Measurements from ENCODE around the gene RUFY2.
"Not testable (repeated sequence)": the region's sequence is repeated elsewhere in the genome, so short reads cannot be mapped to it uniquely, and the experiment has no call there.

The RUFY2 gene

GRCh38 chr10:68327889-68328786 is 78.9 kb downstream of the RUFY2 start:
- DNase-seq (ENCODE audit: low read depth), result no peak

- DNase-seq (ENCODE audit: low read depth), result not testable (repeated sequence)
Measured at GRCh38 chr10:68324396-68324795, 82.7 kb downstream of the RUFY2 start.

- DNase-seq (ENCODE audit: low read depth), result no peak
Measured at GRCh38 chr10:68318331-68319059, 88.6 kb downstream of the RUFY2 start.

GRCh38 chr10:68315582-68315981 is 91.5 kb downstream of the RUFY2 start:
- DNase-seq (ENCODE audit: low read depth), result no peak

GRCh38 chr10:68314930-68315329 is 92.1 kb downstream of the RUFY2 start:
- DNase-seq (ENCODE audit: low read depth), result not testable (repeated sequence)

- no peak for DNase-seq (ENCODE audit: low read depth)
Measured at GRCh38 chr10:68310531-68310930, 96.5 kb downstream of the RUFY2 start.

- DNase-seq (ENCODE audit: low read depth), result no peak
Measured at GRCh38 chr10:68305854-68306253, 101.2 kb downstream of the RUFY2 start.

- no peak for DNase-seq (ENCODE audit: low read depth)
Measured at GRCh38 chr10:68303849-68304412, 103.1 kb downstream of the RUFY2 start.

GRCh38 chr10:68302871-68303270 is 104.2 kb downstream of the RUFY2 start:
- no peak for DNase-seq (ENCODE audit: low read depth)

- DNase-seq (ENCODE audit: low read depth), result no peak
Measured at GRCh38 chr10:68302503-68302823, 104.6 kb downstream of the RUFY2 start.

- DNase-seq (ENCODE audit: low read depth), result no peak
Measured at GRCh38 chr10:68301790-68302502, 105.1 kb downstream of the RUFY2 start.

- no peak for DNase-seq (ENCODE audit: low read depth)
Measured at GRCh38 chr10:68301301-68301700, 105.8 kb downstream of the RUFY2 start.

- DNase-seq (ENCODE audit: low read depth), result no peak
Measured at GRCh38 chr10:68296843-68297663, 110.0 kb downstream of the RUFY2 start.
